GM23338 (cell line): ENCODE results near the gene POMP. TPM values are rescaled to one million over a fixed set of nuclear protein-coding genes. Genes with fewer than 3 reads are reported as not detected.

Experiments used
- CREB1 ChIP-seq: fragments of 250-450 bp; sonication (Bioruptor Pico); IDR thresholded peaks from 2 replicates; pipeline ENCODE4 v1.5.0; 2020; ENCODE audit warnings: low read depth, mild to moderate bottlenecking, moderate library complexity
- CTCF ChIP-seq, 2 experiments: fragments of 200-600 bp in 1 of 2; sonication (generic) in 1 of 2; conservative IDR thresholded peaks; 2 replicates each; pipeline versions ENCODE4 v1.5.1 to v1.6.1; 2016 to 2017; ENCODE audit warnings: antibody characterized with exemption in 2 of 2, low read depth in 2 of 2, mild to moderate bottlenecking in 2 of 2, moderate library complexity in 1 of 2
- NANOG ChIP-seq: IDR thresholded peaks from 2 replicates; pipeline ENCODE4 v1.6.1; 2016; ENCODE audit warnings: antibody characterized with exemption, borderline replicate concordance
- REST ChIP-seq: IDR thresholded peaks from one replicate; pipeline ENCODE4 v1.6.1; 2018; ENCODE audit warnings: antibody characterized with exemption; ENCODE audit not compliant: unreplicated experiment
- ZNF462 ChIP-seq: fragments of 250-450 bp; sonication (Bioruptor Pico); IDR thresholded peaks from 2 replicates; pipeline ENCODE4 v1.5.0; 2020; ENCODE audit warnings: mild to moderate bottlenecking, moderate library complexity
- polyA plus RNA-seq: library from polyadenylated mRNA; unstranded; fragments of >200 nt; fragmentation: Nextera tagmentation; extraction: Ambion mirVana; gene quantifications from 2 replicates; pipeline ENCODE4 v1.2.1, GENCODE V29; 2016
- total RNA-seq: library from RNA; depleted of rRNA; stranded (reverse); fragments of >200 nt; shearing (Covaris generic); gene quantifications from 2 replicates; pipeline ENCODE4 v1.2.3, GENCODE V29; 2014

The POMP gene
- total and polyA plus RNA-seq, 2 experiments from 2014 or later: 95.9 to 446 TPM

GRCh38 chr13:28704919-28705318 lies 46.0 kb downstream of the POMP start (continued):
- TF ChIP-seq ZNF462 (CRISPR knock-in tag) (no peak), NANOG (no peak), REST (no peak), CREB1 (CRISPR knock-in tag) (no peak), CTCF (conservative IDR thresholded peaks at IDR 0.05; ENCODE audit: low read depth in 2 of 2) (no peak)
